H1 (cell line): ENCODE data around the gene ELAVL1. TPM values are rescaled to one million over a fixed set of nuclear protein-coding genes. Genes with fewer than 3 reads are reported as not detected.

Source experiments
- CTCF ChIP-seq, 3 experiments: IDR thresholded peaks; 1 replicate in 2 of 3; 2 replicates in 1 of 3; pipeline versions ENCODE4 v1.5.1 to v1.6.1; 2011; ENCODE audit warnings: low read length in 3 of 3, mild to moderate bottlenecking in 3 of 3, inconsistent platforms in 2 of 3, low read depth in 1 of 3, moderate library complexity in 1 of 3; ENCODE audit not compliant: insufficient read depth in 1 of 3; ENCODE audit errors: control extremely low read depth in 1 of 3
- E2F6 ChIP-seq: IDR thresholded peaks from 2 replicates; pipeline ENCODE4 v1.6.1; 2012; ENCODE audit warnings: inconsistent platforms
- HDAC2 ChIP-seq, 2 experiments: fragments of 300-600 bp in 1 of 2; sonication (generic) in 1 of 2; IDR thresholded peaks; 2 replicates each; pipeline ENCODE4 v1.6.1; 2011 to 2012; ENCODE audit warnings: low read depth in 2 of 2, low read length in 2 of 2, mild to moderate bottlenecking in 2 of 2, moderate library complexity in 2 of 2, borderline replicate concordance in 1 of 2, inconsistent platforms in 1 of 2
- MAFK ChIP-seq: IDR thresholded peaks from 2 replicates; pipeline ENCODE4 v1.6.1; 2012; ENCODE audit warnings: low read depth, mild to moderate bottlenecking, improper control_type of control experiment, low read length
- SP4 ChIP-seq: IDR thresholded peaks from 2 replicates; pipeline ENCODE4 v1.6.1; 2012; ENCODE audit warnings: low read length, inconsistent platforms
- TEAD4 ChIP-seq: IDR thresholded peaks from 2 replicates; pipeline ENCODE4 v1.6.1; 2012; ENCODE audit warnings: low read depth, low read length, inconsistent platforms, mixed read lengths
- USF2 ChIP-seq: IDR thresholded peaks from 2 replicates; pipeline ENCODE4 v1.6.1; 2011; ENCODE audit warnings: low read length, improper control_type of control experiment
- polyA plus RNA-seq, 7 experiments: library from polyadenylated mRNA; depleted of rRNA in 3 of 7; stranded (reverse) in 5 of 7; unstranded in 2 of 7; fragments of >200 nt in 5 of 7; fragments of 200-250 nt in 2 of 7; gene quantifications; 1 replicate in 5 of 7; 2 replicates in 1 of 7; 4 replicates in 1 of 7; pipeline versions ENCODE4 v1.2.1 to v1.2.3, GENCODE V29; 2011 to 2013; ENCODE audit warnings: missing spikeins in 2 of 7, mixed read lengths in 2 of 7
- total RNA-seq: library from RNA; stranded (reverse); fragmentation: NEBNext Ultra II Directional; extraction: Animal tissue kit (Norgen Biotek cat#: 25700); gene quantifications from 2 replicates; pipeline ENCODE4 v1.2.1, GENCODE V29; 2021

The ELAVL1 gene
- total and polyA plus RNA-seq, 2 of the 8 experiments (the other 6 are each of a cell fraction or from before 2014, with no cell fraction given) = 56.7 to 163 TPM

- peak; percentile 5 to 28 (median 9); a peak in 3 of 4 replicates for TF ChIP-seq CTCF (IDR thresholded peaks at IDR 0.05; ENCODE audit: control extremely low read depth in 1 of 3, insufficient read depth in 1 of 3, low read depth in 1 of 3, low read length in 3 of 3)
- TF ChIP-seq HDAC2 (IDR thresholded peaks at IDR 0.05; ENCODE audit: borderline replicate concordance in 1 of 2, low read depth in 2 of 2, low read length in 2 of 2) = no peak
- TF ChIP-seq E2F6 = peak; percentile 33; the same call in 1 of the 2 replicates
- TF ChIP-seq SP4 = no peak
- no peak for TF ChIP-seq USF2
- no peak for TF ChIP-seq MAFK
- TF ChIP-seq TEAD4 = peak; percentile 62; the same call in 1 of the 2 replicates
Observed at GRCh38 chr19:8028951-8029491, 23.6 kb upstream of the ELAVL1 start (continued).
